ENCODE results near the gene INVS. TPM values are rescaled to one million over a fixed set of nuclear protein-coding genes. Genes with fewer than 3 reads are reported as not detected.

The INVS gene
- total and polyA plus RNA-seq, 2 of the 4 experiments (the other 2 are of a cell fraction), result 9.2 to 33.5 TPM

DNA sequence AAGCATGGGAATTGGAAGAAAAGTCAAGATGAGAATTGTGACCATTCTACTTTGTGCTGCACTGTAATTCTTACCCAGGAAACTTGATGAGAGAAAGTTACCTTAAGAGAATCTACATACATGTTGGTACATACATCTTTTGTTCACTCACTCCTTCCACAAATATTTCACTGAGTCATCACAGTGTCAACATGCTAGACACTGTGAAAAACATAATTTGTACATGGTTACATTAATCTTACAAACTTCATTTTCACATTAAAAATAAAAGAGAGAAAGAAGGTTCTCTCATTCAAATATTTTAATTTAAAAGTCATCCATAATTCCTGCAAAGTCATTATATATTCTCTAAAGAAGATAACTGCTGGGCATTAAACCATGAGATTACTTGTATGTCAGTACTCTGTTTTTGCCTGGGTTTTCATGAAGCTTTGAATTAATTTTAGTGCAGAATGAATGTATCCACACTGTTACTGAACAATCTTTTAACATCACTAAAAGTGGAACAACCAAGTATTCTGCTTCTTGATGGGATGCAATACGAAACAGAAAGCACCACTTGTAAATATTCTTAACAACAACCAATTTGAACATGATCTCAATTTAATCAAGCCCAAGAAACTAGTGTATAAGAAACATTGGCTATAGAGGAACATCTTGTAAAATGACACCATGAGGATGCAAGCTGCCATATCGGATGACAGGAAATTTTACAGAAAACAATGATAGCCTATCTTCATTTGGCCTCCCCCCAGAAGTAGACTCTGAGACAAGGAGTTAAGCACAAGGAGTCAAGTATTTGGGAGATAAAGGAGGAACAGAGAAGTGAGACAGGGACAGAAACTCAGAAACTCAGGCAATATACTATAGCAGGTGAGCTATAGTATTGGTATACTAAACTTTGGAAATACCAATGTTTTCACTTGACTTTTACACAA is 28.7 kb upstream of the INVS start:
- H4K91ac ChIP-seq (ENCODE audit: insufficient read depth, low read depth, low read length), result no peak overlapping the region
- H2BK15ac ChIP-seq (ENCODE audit: low read depth, low read length), result no peak overlapping the region
- H4K20me1 ChIP-seq (ENCODE audit: insufficient read depth, low read length), result peaks cover 23% of the 10 kb centered on the region
- no peaks in the 10 kb centered on the region for H3K9me1 ChIP-seq (ENCODE audit: insufficient read depth, low read length)
- no peak overlapping the region for H4K5ac ChIP-seq (ENCODE audit: low read depth, low read length)
- BruUV-seq (replicated peaks), result no TSS peak
- H3K14ac ChIP-seq (replicated peaks; ENCODE audit: low read depth, low read length), result 0 out of 2 replicates have a peak overlapping the region, but pooled peaks have one; percentile 37
- H2AFZ ChIP-seq (replicated peaks; ENCODE audit: low read length, poor library complexity), result no peak overlapping the region
- intact Hi-C loops (cut with micrococcal nuclease), result no loop called here
- WGBS, 2 experiments (ENCODE audit: extremely low coverage in 2 of 2, insufficient read length in 1 of 2), result no CpG with 5 or more reads among the region's 2 CpGs
- no peak overlapping the region for H2AK9ac ChIP-seq (replicated peaks; ENCODE audit: low read depth, low read length, poor library complexity)
- peaks cover 21 to 47% of the 10 kb centered on the region in 2 experiments for H3K79me1 ChIP-seq (ENCODE audit: low read depth in 1 of 2, low read length in 2 of 2)
- ChIA-PET CTCF (no interaction called here), POLR2A (ENCODE audit: unreplicated experiment) (no interaction called here)
- H3K23ac ChIP-seq (ENCODE audit: low read depth, low read length), result no peak overlapping the region
- H3K4ac ChIP-seq (ENCODE audit: low read depth, low read length), result no peak overlapping the region
- no peak overlapping the region for H4K8ac ChIP-seq (ENCODE audit: low read depth in 2 of 2, low read length in 2 of 2)
- dilution Hi-C loops (cut with HindIII; ENCODE audit: low sequenced_read_pairs, unreplicated experiment), result no loop called here
- peak overlapping the region; percentile 46; the same call in 1 of the 2 replicates for H3K4me2 ChIP-seq (ENCODE audit: low read depth, low read length)
- H2BK20ac ChIP-seq (ENCODE audit: low read depth, low read length), result no peak overlapping the region
- no peaks in the 10 kb centered on the region for H3K9me3 ChIP-seq (ENCODE audit: control insufficient read depth, insufficient read depth, low read length)
- H2BK120ac ChIP-seq (ENCODE audit: low read depth, low read length), result no peak overlapping the region
- no peaks in the 10 kb centered on the region for H3K36me3 ChIP-seq (ENCODE audit: control insufficient read depth, insufficient read depth, low read length)
- H3K9ac ChIP-seq (ENCODE audit: low read depth, low read length), result no peak overlapping the region
- no peak overlapping the region for H2BK5ac ChIP-seq (ENCODE audit: low read depth, low read length, poor library complexity, severe bottlenecking)
- no peak overlapping the region for H2AK5ac ChIP-seq (ENCODE audit: low read depth, low read length)
- DNase-seq, result no peak
- no peak overlapping the region for H3K27ac ChIP-seq (ENCODE audit: insufficient read depth, low read length)
- in situ Hi-C loops (cut with MboI; ENCODE audit: low sequenced_read_pairs), result no loop called here
- H3K27me3 ChIP-seq (ENCODE audit: control insufficient read depth, insufficient read depth, low read length), result no peaks in the 10 kb centered on the region
- H3K4me3 ChIP-seq (ENCODE audit: insufficient read depth, low read depth, low read length), result no peak overlapping the region
- no peak overlapping the region for H3K56ac ChIP-seq (ENCODE audit: extremely low read depth, insufficient read depth, low read length)
- H3K18ac ChIP-seq (ENCODE audit: low read depth, low read length), result no peak overlapping the region
- peaks cover 8% of the 10 kb centered on the region for H3K4me1 ChIP-seq (ENCODE audit: control insufficient read depth, insufficient read depth, low read length)
- TF ChIP-seq BHLHE40 (IDR thresholded peaks at IDR 0.05; ENCODE audit: low read depth, low read length) (no peak), MAZ (IDR thresholded peaks at IDR 0.05; ENCODE audit: borderline replicate concordance, low read depth, low read length) (no peak), CHD1 (IDR thresholded peaks at IDR 0.05; ENCODE audit: low read depth, low read length) (no peak), POLR2A (IDR thresholded peaks at IDR 0.05; ENCODE audit: low read depth, low read length) (no peak), RFX5 (IDR thresholded peaks at IDR 0.05; ENCODE audit: low read depth, low read length) (no peak), SMC3 (IDR thresholded peaks at IDR 0.05; ENCODE audit: low read depth, low read length) (no peak), CEBPB (IDR thresholded peaks at IDR 0.05; ENCODE audit: low read depth, low read length) (no peak), MAFK (IDR thresholded peaks at IDR 0.05; ENCODE audit: low read depth, low read length) (no peak), FOS (IDR thresholded peaks at IDR 0.05; ENCODE audit: low read depth, low read length) (no peak), RAD21 (IDR thresholded peaks at IDR 0.05; ENCODE audit: low read length) (no peak), RCOR1 (IDR thresholded peaks at IDR 0.05; ENCODE audit: insufficient replicate concordance, low read length) (no peak), MXI1 (IDR thresholded peaks at IDR 0.05; ENCODE audit: borderline replicate concordance, low read depth, low read length) (no peak)
- TF ChIP-seq, protein P1, sequence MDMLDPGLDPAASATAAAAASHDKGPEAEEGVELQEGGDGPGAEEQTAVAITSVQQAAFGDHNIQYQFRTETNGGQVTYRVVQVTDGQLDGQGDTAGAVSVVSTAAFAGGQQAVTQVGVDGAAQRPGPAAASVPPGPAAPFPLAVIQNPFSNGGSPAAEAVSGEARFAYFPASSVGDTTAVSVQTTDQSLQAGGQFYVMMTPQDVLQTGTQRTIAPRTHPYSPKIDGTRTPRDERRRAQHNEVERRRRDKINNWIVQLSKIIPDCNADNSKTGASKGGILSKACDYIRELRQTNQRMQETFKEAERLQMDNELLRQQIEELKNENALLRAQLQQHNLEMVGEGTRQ (IDR thresholded peaks at IDR 0.05; ENCODE audit: low read depth, low read length), result no peak
- TF ChIP-seq, protein P2, sequence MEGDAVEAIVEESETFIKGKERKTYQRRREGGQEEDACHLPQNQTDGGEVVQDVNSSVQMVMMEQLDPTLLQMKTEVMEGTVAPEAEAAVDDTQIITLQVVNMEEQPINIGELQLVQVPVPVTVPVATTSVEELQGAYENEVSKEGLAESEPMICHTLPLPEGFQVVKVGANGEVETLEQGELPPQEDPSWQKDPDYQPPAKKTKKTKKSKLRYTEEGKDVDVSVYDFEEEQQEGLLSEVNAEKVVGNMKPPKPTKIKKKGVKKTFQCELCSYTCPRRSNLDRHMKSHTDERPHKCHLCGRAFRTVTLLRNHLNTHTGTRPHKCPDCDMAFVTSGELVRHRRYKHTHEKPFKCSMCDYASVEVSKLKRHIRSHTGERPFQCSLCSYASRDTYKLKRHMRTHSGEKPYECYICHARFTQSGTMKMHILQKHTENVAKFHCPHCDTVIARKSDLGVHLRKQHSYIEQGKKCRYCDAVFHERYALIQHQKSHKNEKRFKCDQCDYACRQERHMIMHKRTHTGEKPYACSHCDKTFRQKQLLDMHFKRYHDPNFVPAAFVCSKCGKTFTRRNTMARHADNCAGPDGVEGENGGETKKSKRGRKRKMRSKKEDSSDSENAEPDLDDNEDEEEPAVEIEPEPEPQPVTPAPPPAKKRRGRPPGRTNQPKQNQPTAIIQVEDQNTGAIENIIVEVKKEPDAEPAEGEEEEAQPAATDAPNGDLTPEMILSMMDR (conservative IDR thresholded peaks at IDR 0.05; ENCODE audit: low read depth, low read length), result no peak
- TF ChIP-seq, protein P3, sequence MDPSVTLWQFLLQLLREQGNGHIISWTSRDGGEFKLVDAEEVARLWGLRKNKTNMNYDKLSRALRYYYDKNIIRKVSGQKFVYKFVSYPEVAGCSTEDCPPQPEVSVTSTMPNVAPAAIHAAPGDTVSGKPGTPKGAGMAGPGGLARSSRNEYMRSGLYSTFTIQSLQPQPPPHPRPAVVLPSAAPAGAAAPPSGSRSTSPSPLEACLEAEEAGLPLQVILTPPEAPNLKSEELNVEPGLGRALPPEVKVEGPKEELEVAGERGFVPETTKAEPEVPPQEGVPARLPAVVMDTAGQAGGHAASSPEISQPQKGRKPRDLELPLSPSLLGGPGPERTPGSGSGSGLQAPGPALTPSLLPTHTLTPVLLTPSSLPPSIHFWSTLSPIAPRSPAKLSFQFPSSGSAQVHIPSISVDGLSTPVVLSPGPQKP (IDR thresholded peaks at IDR 0.05; ENCODE audit: borderline replicate concordance, low read depth, low read length), result no peak
- ATAC-seq (ENCODE audit: low read depth), result no peak
